HCT116 (cell line): Measurements from ENCODE around the gene GSC2.

ENCODE experiments used
- EZH2 ChIP-seq: fragments of 200-600 bp; sonication (generic); IDR thresholded peaks from 2 replicates; pipeline ENCODE4 v1.6.1; 2017; ENCODE audit warnings: antibody characterized with exemption, mixed run types
- MAX ChIP-seq: IDR thresholded peaks from 2 replicates; pipeline ENCODE4 v1.6.1; 2012
- POLR2A ChIP-seq: IDR thresholded peaks from 2 replicates; pipeline ENCODE4 v1.7.0; 2011; ENCODE audit warnings: borderline replicate concordance; ENCODE audit not compliant: insufficient read depth, insufficient read length; ENCODE audit errors: extremely low read depth
- POLR2AphosphoS5 ChIP-seq: IDR thresholded peaks from 2 replicates; pipeline ENCODE4 v1.6.1; 2011; ENCODE audit warnings: mild to moderate bottlenecking, low read depth, low read length, moderate library complexity

GRCh38 chr22:19168088-19168890, 18.2 kb upstream of the GSC2 start:
- TF ChIP-seq POLR2A (no peak), EZH2 (no peak), POLR2AphosphoS5 (no peak), MAX (no peak)
